ENCODE measurements around the gene ACRV1. TPM values are rescaled to one million over a fixed set of nuclear protein-coding genes. Genes with fewer than 3 reads are reported as not detected.

Gene ACRV1
- total RNA-seq, 1 donor from 2014 or later, result not detected

- no peaks in the 10 kb centered on the region for H3K9me3 Mint-ChIP-seq (ENCODE audit: unreplicated experiment)
- peaks cover 19% of the 10 kb centered on the region for H3K36me3 Mint-ChIP-seq (ENCODE audit: low read depth, unreplicated experiment)
- H3K27me3 Mint-ChIP-seq (ENCODE audit: unreplicated experiment), result no peaks in the 10 kb centered on the region
These were observed 1.2 kb downstream of the ACRV1 start for GRCh38 chr11:125679397-125679796.

GRCh38 chr11:125675196-125675595, 5.5 kb downstream of the ACRV1 start:
- H3K4me3 Mint-ChIP-seq (ENCODE audit: unreplicated experiment), result no peak overlapping the region
- no peak for DNase-seq (ENCODE audit: low spot score)
- no peaks in the 10 kb centered on the region for H3K9me3 Mint-ChIP-seq (ENCODE audit: unreplicated experiment)
- peaks cover 9% of the 10 kb centered on the region for H3K36me3 Mint-ChIP-seq (ENCODE audit: low read depth, unreplicated experiment)
- TF ChIP-seq CTCF (IDR thresholded peaks at IDR 0.05; ENCODE audit: unreplicated experiment), result no peak
- H3K4me1 Mint-ChIP-seq (ENCODE audit: unreplicated experiment), result peaks cover 7% of the 10 kb centered on the region
- H3K27ac Mint-ChIP-seq (ENCODE audit: unreplicated experiment), result no peak overlapping the region
- H3K27me3 Mint-ChIP-seq (ENCODE audit: unreplicated experiment), result no peaks in the 10 kb centered on the region

More at GRCh38 chr11:125679397-125679796, 1.2 kb downstream of the ACRV1 start:
- H3K4me3 Mint-ChIP-seq (ENCODE audit: unreplicated experiment), result no peak overlapping the region
- TF ChIP-seq CTCF (IDR thresholded peaks at IDR 0.05; ENCODE audit: unreplicated experiment), result peak; percentile 62
- no peak overlapping the region for H3K27ac Mint-ChIP-seq (ENCODE audit: unreplicated experiment)
- peaks cover 5% of the 10 kb centered on the region for H3K4me1 Mint-ChIP-seq (ENCODE audit: unreplicated experiment)
- no peak for DNase-seq (ENCODE audit: low spot score)

- Mint-ChIP-seq H3K4me1 (ENCODE audit: unreplicated experiment) (peaks cover 7% of the 10 kb centered on the region), H3K27me3 (ENCODE audit: unreplicated experiment) (no peaks in the 10 kb centered on the region), H3K9me3 (ENCODE audit: unreplicated experiment) (no peaks in the 10 kb centered on the region), H3K27ac (ENCODE audit: unreplicated experiment) (no peak overlapping the region), H3K4me3 (ENCODE audit: unreplicated experiment) (no peak overlapping the region), H3K36me3 (ENCODE audit: low read depth, unreplicated experiment) (peaks cover 9% of the 10 kb centered on the region)
- TF ChIP-seq CTCF (IDR thresholded peaks at IDR 0.05; ENCODE audit: unreplicated experiment), result no peak
- DNase-seq (ENCODE audit: low spot score), result no peak
These were observed 6.4 kb downstream of the ACRV1 start for GRCh38 chr11:125674210-125674609.

- Mint-ChIP-seq H3K36me3 (ENCODE audit: low read depth, unreplicated experiment) (peaks cover 13% of the 10 kb centered on the region), H3K4me3 (ENCODE audit: unreplicated experiment) (no peak overlapping the region), H3K9me3 (ENCODE audit: unreplicated experiment) (no peaks in the 10 kb centered on the region), H3K27ac (ENCODE audit: unreplicated experiment) (peak overlapping the region; percentile 1), H3K27me3 (ENCODE audit: unreplicated experiment) (no peaks in the 10 kb centered on the region), H3K4me1 (ENCODE audit: unreplicated experiment) (peaks cover 7% of the 10 kb centered on the region)
- no peak for DNase-seq (ENCODE audit: low spot score)
- TF ChIP-seq CTCF (IDR thresholded peaks at IDR 0.05; ENCODE audit: unreplicated experiment), result no peak
These were observed 9.1 kb downstream of the ACRV1 start for GRCh38 chr11:125671561-125671960.

GRCh38 chr11:125670172-125670571, 10.5 kb downstream of the ACRV1 start:
- H3K36me3 Mint-ChIP-seq (ENCODE audit: low read depth, unreplicated experiment), result peaks cover 22% of the 10 kb centered on the region
- no peak overlapping the region for H3K27ac Mint-ChIP-seq (ENCODE audit: unreplicated experiment)
- no peaks in the 10 kb centered on the region for H3K9me3 Mint-ChIP-seq (ENCODE audit: unreplicated experiment)
- H3K4me3 Mint-ChIP-seq (ENCODE audit: unreplicated experiment), result no peak overlapping the region
- H3K27me3 Mint-ChIP-seq (ENCODE audit: unreplicated experiment), result no peaks in the 10 kb centered on the region
- TF ChIP-seq CTCF (IDR thresholded peaks at IDR 0.05; ENCODE audit: unreplicated experiment), result no peak
- DNase-seq (ENCODE audit: low spot score), result no peak
- peaks cover 7% of the 10 kb centered on the region for H3K4me1 Mint-ChIP-seq (ENCODE audit: unreplicated experiment)

All from endothelial cell (in vitro differentiated cells).